ENCODE data around the gene ADGRG1.

DNA sequence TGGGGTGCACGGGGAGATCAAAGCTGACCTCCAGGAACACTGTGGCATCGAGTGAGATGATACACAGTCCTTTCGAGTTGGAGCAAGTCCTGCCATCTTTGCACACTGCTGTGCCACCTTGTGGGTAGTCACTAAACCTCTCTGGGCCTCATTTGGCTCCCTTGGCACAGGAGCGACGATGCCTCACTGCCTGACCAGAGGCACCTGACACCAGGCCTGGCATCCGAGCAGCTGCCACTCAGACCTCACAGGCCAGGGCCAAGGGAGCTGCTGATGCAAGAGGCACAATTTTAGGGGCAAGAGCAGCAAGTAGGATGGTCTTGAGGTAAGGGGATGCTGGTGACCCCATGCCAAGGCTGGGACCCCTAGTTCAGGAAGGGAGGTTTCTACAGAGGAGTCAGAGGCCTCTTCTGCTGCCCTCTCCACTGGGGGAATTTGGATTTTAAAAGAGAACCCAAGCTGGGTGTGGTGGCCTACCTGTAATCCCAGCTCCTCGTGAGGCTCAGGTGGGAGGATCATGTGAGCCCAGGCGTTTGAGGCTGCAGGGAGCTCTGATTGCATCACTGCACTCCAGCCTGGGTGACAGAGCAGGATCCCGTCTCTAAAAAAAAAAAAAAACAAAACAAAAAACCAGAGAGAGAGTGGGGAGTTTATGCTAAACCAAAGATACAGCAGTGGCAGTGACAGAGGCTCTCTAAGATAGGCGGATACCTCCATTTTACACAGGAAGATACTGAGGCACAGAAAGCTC, 6.7 kb upstream of the ADGRG1 start:
- TF ChIP-seq, protein P1, sequence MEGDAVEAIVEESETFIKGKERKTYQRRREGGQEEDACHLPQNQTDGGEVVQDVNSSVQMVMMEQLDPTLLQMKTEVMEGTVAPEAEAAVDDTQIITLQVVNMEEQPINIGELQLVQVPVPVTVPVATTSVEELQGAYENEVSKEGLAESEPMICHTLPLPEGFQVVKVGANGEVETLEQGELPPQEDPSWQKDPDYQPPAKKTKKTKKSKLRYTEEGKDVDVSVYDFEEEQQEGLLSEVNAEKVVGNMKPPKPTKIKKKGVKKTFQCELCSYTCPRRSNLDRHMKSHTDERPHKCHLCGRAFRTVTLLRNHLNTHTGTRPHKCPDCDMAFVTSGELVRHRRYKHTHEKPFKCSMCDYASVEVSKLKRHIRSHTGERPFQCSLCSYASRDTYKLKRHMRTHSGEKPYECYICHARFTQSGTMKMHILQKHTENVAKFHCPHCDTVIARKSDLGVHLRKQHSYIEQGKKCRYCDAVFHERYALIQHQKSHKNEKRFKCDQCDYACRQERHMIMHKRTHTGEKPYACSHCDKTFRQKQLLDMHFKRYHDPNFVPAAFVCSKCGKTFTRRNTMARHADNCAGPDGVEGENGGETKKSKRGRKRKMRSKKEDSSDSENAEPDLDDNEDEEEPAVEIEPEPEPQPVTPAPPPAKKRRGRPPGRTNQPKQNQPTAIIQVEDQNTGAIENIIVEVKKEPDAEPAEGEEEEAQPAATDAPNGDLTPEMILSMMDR (IDR thresholded peaks at IDR 0.05), result no peak
- TF ChIP-seq EZH2 (IDR thresholded peaks at IDR 0.05; ENCODE audit: borderline replicate concordance, insufficient read depth, low read depth, low read length, poor library complexity, severe bottlenecking), result no peak

All from B cell (primary cell).